Dermis microvascular lymphatic vessel endothelial cell (primary cell): ENCODE measurements around the gene NTHL1. TPM values are rescaled to one million over a fixed set of nuclear protein-coding genes. Genes with fewer than 3 reads are reported as not detected.

Source experiments
- DNase-seq, 2 donors: peaks; one replicate each; pipeline versions ENCODE4 v3.0.0 to v3.0.0-alpha.2; 2010; ENCODE audit warnings: low read depth in 2 of 2
- total RNA-seq: library from RNA; depleted of rRNA; stranded (reverse); fragments of >200 nt; gene quantifications from 2 replicates; pipeline ENCODE4 v1.2.1, GENCODE V29; 2014

NTHL1 gene
- total RNA-seq, 1 donor from 2014 or later = 39.3 TPM

GRCh38 chr16:2009791-2010510, 37.7 kb downstream of the NTHL1 start, which contains the start of gene ZNF598:
Gene ZNF598, minus strand, starts transcription at chr16:2009821.
- DNase-seq = peak; percentile 69 to 92

GRCh38 chr16:2009164-2009711, 38.4 kb downstream of the NTHL1 start:
- no peak for DNase-seq

GRCh38 chr16:2008631-2009163, 38.9 kb downstream of the NTHL1 start:
- peak in 1 of 2 donors; percentile 38 for DNase-seq

GRCh38 chr16:2008009-2008526, 39.6 kb downstream of the NTHL1 start:
- peak in 1 of 2 donors; percentile 60 for DNase-seq

- DNase-seq = no peak
Measured at GRCh38 chr16:2007081-2007836, 40.4 kb downstream of the NTHL1 start.

GRCh38 chr16:2006317-2006716, 41.3 kb downstream of the NTHL1 start:
- no peak for DNase-seq

GRCh38 chr16:2005646-2006045, 42.0 kb downstream of the NTHL1 start:
- DNase-seq = no peak

- no peak for DNase-seq
Measured at GRCh38 chr16:2004795-2005517, 42.7 kb downstream of the NTHL1 start.

- peak; percentile 69 to 85 for DNase-seq
Measured at GRCh38 chr16:2003827-2004641, 43.6 kb downstream of the NTHL1 start.

- DNase-seq = no peak
Measured at GRCh38 chr16:2003231-2003826, 44.3 kb downstream of the NTHL1 start.

GRCh38 chr16:2002406-2003230, 45.0 kb downstream of the NTHL1 start:
- no peak for DNase-seq

GRCh38 chr16:2001456-2002355, 45.9 kb downstream of the NTHL1 start:
- DNase-seq = no peak

- DNase-seq = no peak
Measured at GRCh38 chr16:2001035-2001434, 46.6 kb downstream of the NTHL1 start.

GRCh38 chr16:1999866-2000514, 47.6 kb downstream of the NTHL1 start:
- DNase-seq = no peak

GRCh38 chr16:1998852-1999801, 48.5 kb downstream of the NTHL1 start:
- no peak for DNase-seq

- no peak for DNase-seq
Measured at GRCh38 chr16:1998360-1998835, 49.2 kb downstream of the NTHL1 start.
